ENCODE measurements around the gene IL18.
A peak's percentile ranks its signal among the peaks of the same experiment; 100 is the strongest.

DNA sequence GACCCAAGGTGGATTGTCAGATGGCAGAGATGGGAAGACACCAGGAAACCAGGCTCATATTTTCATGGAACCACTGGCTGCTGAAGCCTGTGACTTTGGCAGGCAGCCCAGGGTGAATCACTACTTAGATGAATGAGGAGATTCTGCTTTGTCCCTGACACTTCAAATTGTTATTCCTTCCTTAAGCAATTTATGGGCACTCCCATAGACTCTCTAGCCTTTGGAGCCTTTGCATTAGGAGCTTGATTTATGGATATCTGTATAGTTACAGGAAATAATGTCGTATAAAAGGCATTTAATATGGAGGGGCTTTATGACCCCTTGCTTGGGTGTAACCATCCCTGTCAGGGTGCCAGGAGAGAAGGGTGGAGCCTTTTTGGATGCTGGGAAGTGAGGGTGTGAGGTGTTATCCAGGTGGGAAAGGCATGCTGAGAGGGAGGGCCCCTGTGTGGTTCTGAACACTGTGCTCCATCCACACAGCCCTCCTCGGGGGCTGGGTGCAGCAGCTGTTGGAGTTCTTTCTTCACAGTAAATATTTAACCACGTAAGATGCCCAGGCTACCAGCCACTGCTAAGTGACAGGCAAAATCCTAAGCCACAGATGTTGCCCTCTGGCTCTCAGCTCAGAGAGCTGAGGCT is 35.3 kb downstream of the IL18 start:
- TF ChIP-seq RAD21 (IDR thresholded peaks at IDR 0.05; ENCODE audit: low read depth) (no peak), EP300 (IDR thresholded peaks at IDR 0.05; ENCODE audit: borderline replicate concordance) (no peak), USF1 (IDR thresholded peaks at IDR 0.05) (no peak), EGR1 (IDR thresholded peaks at IDR 0.05) (no peak), TAF1 (IDR thresholded peaks at IDR 0.05; ENCODE audit: low read depth) (no peak), NFIC (IDR thresholded peaks at IDR 0.05) (peak; percentile 8; the same call in 1 of the 2 replicates), FOXM1 (IDR thresholded peaks at IDR 0.05; ENCODE audit: borderline replicate concordance, low read depth) (no peak)
